MM.1S (cell line): ENCODE results near the gene TRAFD1.
A peak's percentile ranks its signal among the peaks of the same experiment; 100 is the strongest.

Source experiments
- DNase-seq: peaks from one replicate; pipeline ENCODE4 v3.0.0-alpha.2; 2015
- H2AFZ ChIP-seq: fragments of 300-600 bp; sonication (generic); 2 replicates; pipeline ENCODE4 v1.6.0; 2016; ENCODE audit warnings: antibody characterized with exemption, low read length
- H3F3A ChIP-seq: fragments of 300-600 bp; sonication (generic); 2 replicates; pipeline ENCODE4 v1.6.1; 2016; ENCODE audit warnings: mild to moderate bottlenecking, antibody characterized with exemption, low read length, moderate library complexity, mixed read lengths; ENCODE audit not compliant: insufficient read depth
- H3K27ac ChIP-seq: fragments of 300-600 bp; sonication (generic); 2 replicates; pipeline ENCODE4 v1.5.1; 2016; ENCODE audit warnings: mild to moderate bottlenecking, low read length
- H3K27me3 ChIP-seq: fragments of 300-600 bp; sonication (generic); replicated peaks from 2 replicates; pipeline ENCODE4 v1.6.0; 2016; ENCODE audit warnings: low read length; ENCODE audit not compliant: insufficient read depth
- H3K36me3 ChIP-seq: fragments of 300-600 bp; sonication (generic); replicated peaks from 2 replicates; pipeline ENCODE4 v1.6.1; 2016; ENCODE audit warnings: mild to moderate bottlenecking, low read length, mixed read lengths; ENCODE audit not compliant: insufficient read depth
- H3K4me1 ChIP-seq: fragments of 300-600 bp; sonication (generic); 2 replicates; pipeline ENCODE4 v1.6.1; 2016; ENCODE audit warnings: low read length, mixed read lengths
- H3K4me2 ChIP-seq: fragments of 300-600 bp; sonication (generic); 2 replicates; pipeline ENCODE4 v1.6.0; 2016; ENCODE audit warnings: low read depth, low read length
- H3K4me3 ChIP-seq: fragments of 300-600 bp; sonication (generic); 2 replicates; pipeline ENCODE4 v1.5.1; 2016; ENCODE audit warnings: low read length, mixed read lengths
- H3K79me2 ChIP-seq: fragments of 300-600 bp; sonication (generic); 2 replicates; pipeline ENCODE4 v1.6.1; 2016; ENCODE audit warnings: mixed run types, low read length, mixed read lengths
- H3K9ac ChIP-seq: fragments of 300-600 bp; sonication (generic); 2 replicates; pipeline ENCODE4 v1.6.1; 2016; ENCODE audit warnings: low read length, mixed read lengths
- H3K9me2 ChIP-seq: fragments of 300-600 bp; sonication (generic); replicated peaks from 2 replicates; pipeline ENCODE4 v1.6.1; 2016; ENCODE audit warnings: mild to moderate bottlenecking, low read length, mixed read lengths; ENCODE audit not compliant: insufficient read depth
- H3K9me3 ChIP-seq: fragments of 300-600 bp; sonication (generic); replicated peaks from 2 replicates; pipeline ENCODE4 v1.6.1; 2016; ENCODE audit warnings: mild to moderate bottlenecking, low read length, mixed read lengths; ENCODE audit not compliant: insufficient read depth
- H4K20me1 ChIP-seq: fragments of 300-600 bp; sonication (generic); 2 replicates; pipeline ENCODE4 v1.6.1; 2016; ENCODE audit warnings: mild to moderate bottlenecking, low read length, moderate library complexity, mixed read lengths; ENCODE audit not compliant: insufficient read depth
- EZH2 ChIP-seq: fragments of 300-600 bp; sonication (generic); optimal IDR thresholded peaks from 2 replicates; pipeline ENCODE3; 2017; ENCODE audit warnings: low read depth, mild to moderate bottlenecking, antibody characterized with exemption, low read length, mixed read lengths
- EZH2phosphoT487 ChIP-seq: fragments of 300-600 bp; sonication (generic); IDR thresholded peaks from 2 replicates; pipeline ENCODE4 v1.6.1; 2018; ENCODE audit warnings: antibody characterized with exemption, low read length
- TF ChIP-seq, protein P1 (sequence below): fragments of 300-600 bp; sonication (generic); IDR thresholded peaks from 2 replicates; pipeline ENCODE4 v1.5.1; 2016; ENCODE audit warnings: antibody characterized with exemption, low read length, mixed read lengths

The TRAFD1 gene

DNA sequence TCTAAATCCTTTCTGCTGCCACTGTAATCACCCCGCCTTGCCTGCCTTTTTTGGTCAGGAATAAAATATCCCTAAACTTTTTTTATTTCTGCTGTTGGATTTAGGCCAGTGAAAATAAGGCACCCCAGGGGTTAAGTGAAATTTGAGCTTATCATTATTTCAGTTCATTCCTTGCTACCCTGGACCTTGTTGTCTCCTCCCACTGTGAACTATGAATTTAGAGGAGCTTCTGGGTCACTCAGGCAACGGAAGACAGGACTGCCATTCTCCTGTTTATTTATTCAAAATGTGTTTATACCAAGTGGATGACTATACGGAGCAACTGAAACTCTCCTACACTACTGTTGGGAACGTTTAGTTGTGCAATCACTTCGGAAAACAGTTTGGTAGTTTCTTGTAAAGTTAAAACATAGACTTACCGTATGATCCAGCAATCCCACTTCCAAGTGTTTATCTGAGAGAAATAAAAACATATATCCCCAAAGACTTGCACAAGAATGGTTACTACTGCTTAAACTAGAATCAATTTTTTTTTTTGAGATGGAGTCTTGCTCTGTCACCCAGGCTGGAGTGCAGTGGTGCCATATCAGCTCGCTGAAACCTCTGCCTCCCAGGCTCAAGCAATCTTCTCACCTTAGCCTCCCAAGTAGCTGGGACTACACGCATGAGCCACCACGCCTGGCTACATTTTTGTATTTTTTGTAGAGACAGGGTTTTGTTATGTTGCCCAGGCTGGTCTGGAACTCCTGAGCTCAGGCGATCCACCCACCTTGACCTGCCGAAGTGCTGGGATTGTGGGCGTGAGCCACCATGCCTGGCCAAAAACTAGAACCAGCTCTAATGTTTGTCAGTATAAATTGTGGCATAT, 2.3 kb upstream of the TRAFD1 start:
- H2AFZ ChIP-seq: no peak overlapping the region
- no peak for DNase-seq
- peaks cover 8% of the 10 kb centered on the region for H3K79me2 ChIP-seq

DNA sequence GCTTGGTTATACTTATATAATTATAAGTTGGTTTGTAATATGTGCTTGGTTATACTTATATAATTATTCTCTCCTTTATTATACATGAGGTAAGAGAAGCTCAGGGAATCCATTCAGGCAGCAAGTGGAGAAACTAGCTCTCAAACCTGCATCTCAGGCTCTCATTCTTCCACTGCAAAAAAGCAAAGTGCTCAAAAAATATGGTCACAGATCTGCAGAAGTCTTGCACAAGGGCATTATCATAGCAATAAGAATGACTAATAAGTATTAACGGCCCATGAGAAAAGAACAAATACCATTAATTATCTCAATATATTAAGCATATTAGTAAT, 476 bp upstream of the TRAFD1 start:
- H3K9me2 ChIP-seq: no peaks in the 10 kb centered on the region
- H3K4me2 ChIP-seq: peak overlapping the region; percentile 36; the same call in 1 of the 2 replicates
- H3K27me3 ChIP-seq: no peaks in the 10 kb centered on the region
- no peaks in the 10 kb centered on the region for H3K36me3 ChIP-seq
- H3K9me3 ChIP-seq: no peaks in the 10 kb centered on the region
- H2AFZ ChIP-seq: peak overlapping the region; percentile 37; the same call in 1 of the 2 replicates
- H3K9ac ChIP-seq: no peak overlapping the region
- no peak overlapping the region for H3K27ac ChIP-seq
- H3K4me3 ChIP-seq: no peak overlapping the region
- H4K20me1 ChIP-seq: no peaks in the 10 kb centered on the region
- H3F3A ChIP-seq: no peaks in the 10 kb centered on the region; the same call in 1 of the 2 replicates
- TF ChIP-seq EZH2: no peak
- no peak for TF ChIP-seq EZH2phosphoT487
- TF ChIP-seq, protein P1, sequence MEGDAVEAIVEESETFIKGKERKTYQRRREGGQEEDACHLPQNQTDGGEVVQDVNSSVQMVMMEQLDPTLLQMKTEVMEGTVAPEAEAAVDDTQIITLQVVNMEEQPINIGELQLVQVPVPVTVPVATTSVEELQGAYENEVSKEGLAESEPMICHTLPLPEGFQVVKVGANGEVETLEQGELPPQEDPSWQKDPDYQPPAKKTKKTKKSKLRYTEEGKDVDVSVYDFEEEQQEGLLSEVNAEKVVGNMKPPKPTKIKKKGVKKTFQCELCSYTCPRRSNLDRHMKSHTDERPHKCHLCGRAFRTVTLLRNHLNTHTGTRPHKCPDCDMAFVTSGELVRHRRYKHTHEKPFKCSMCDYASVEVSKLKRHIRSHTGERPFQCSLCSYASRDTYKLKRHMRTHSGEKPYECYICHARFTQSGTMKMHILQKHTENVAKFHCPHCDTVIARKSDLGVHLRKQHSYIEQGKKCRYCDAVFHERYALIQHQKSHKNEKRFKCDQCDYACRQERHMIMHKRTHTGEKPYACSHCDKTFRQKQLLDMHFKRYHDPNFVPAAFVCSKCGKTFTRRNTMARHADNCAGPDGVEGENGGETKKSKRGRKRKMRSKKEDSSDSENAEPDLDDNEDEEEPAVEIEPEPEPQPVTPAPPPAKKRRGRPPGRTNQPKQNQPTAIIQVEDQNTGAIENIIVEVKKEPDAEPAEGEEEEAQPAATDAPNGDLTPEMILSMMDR: no peak
- peaks cover 8% of the 10 kb centered on the region for H3K79me2 ChIP-seq
- DNase-seq: no peak
- no peaks in the 10 kb centered on the region; the same call in 1 of the 2 replicates for H3K4me1 ChIP-seq

More for the DNA sequence above, 2.3 kb upstream of the TRAFD1 start:
- no peak overlapping the region for H3K4me2 ChIP-seq
- no peak overlapping the region for H3K9ac ChIP-seq
- TF ChIP-seq EZH2phosphoT487 (no peak), EZH2 (no peak)
- TF ChIP-seq, protein P1: no peak
- no peaks in the 10 kb centered on the region for H3F3A ChIP-seq
- no peaks in the 10 kb centered on the region; the same call in 1 of the 2 replicates for H3K4me1 ChIP-seq
- no peaks in the 10 kb centered on the region for H4K20me1 ChIP-seq
- H3K27ac ChIP-seq: no peak overlapping the region
- H3K9me3 ChIP-seq: no peaks in the 10 kb centered on the region
- no peaks in the 10 kb centered on the region for H3K27me3 ChIP-seq
- no peaks in the 10 kb centered on the region for H3K36me3 ChIP-seq
- no peaks in the 10 kb centered on the region for H3K9me2 ChIP-seq
- H3K4me3 ChIP-seq: no peak overlapping the region

DNA sequence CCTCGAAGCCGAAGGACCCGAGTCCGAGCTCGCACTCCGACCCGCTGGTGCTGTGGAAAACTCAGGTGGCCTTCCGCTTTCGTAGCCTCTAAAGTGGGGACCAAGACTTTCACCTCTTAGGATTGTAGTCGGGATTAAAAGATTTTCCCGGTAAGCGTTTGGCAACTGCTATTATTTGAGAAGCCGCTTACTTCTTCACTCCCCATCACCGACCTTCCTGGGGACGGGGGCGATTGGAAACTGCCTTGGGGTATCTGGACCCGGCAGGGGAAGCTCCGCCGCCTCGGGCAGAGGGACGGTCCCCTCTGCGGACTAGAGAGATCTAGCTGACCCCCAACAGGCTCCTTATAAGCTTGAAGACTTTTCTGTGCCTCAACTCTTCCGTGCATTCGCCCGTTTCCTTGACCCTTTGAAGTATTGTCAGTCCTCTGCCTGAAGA, 659 bp downstream of the TRAFD1 start:
- H3K4me1 ChIP-seq: peaks cover 4% of the 10 kb centered on the region
- no peaks in the 10 kb centered on the region for H3K9me3 ChIP-seq
- no peaks in the 10 kb centered on the region for H3K27me3 ChIP-seq
- DNase-seq: no peak
- H3F3A ChIP-seq: peaks cover 5% of the 10 kb centered on the region
- H3K9ac ChIP-seq: peak overlapping the region; percentile 75
- H3K4me2 ChIP-seq: peak overlapping the region; percentile 86
- H3K4me3 ChIP-seq: peak overlapping the region; percentile 84
- no peaks in the 10 kb centered on the region for H4K20me1 ChIP-seq
- peak overlapping the region; percentile 55; the same call in 1 of the 2 replicates for H3K27ac ChIP-seq
- no peaks in the 10 kb centered on the region for H3K9me2 ChIP-seq
- TF ChIP-seq, protein P1: no peak
- no peak for TF ChIP-seq EZH2
- TF ChIP-seq EZH2phosphoT487: no peak
- H3K36me3 ChIP-seq: no peaks in the 10 kb centered on the region
- peaks cover 9% of the 10 kb centered on the region for H3K79me2 ChIP-seq
- H2AFZ ChIP-seq: peak overlapping the region; percentile 67; the same call in 1 of the 2 replicates
